ENCODE data around the gene IGSF11. TPM values are rescaled to one million over a fixed set of nuclear protein-coding genes. Genes with fewer than 3 reads are reported as not detected.
"Not testable (repeated sequence)": the region's sequence is repeated elsewhere in the genome, so short reads cannot be mapped to it uniquely, and the experiment has no call there.

The IGSF11 gene
- 1 to 10 TPM in 1 of 3 donors, under 1 TPM in 2; 0.06 to 1.2 (median 0.11) TPM for polyA plus RNA-seq

GRCh38 chr3:119034256-119035013 lies at the start of gene IGSF11:
Gene IGSF11, minus strand, starts transcription at chr3:119034846. Its CDS starts 264 bp downstream, at chr3:119034582.
- whole genome bisulfite sequencing, 3 donors = 1% methylated on average over 70 to 80 of the region's 80 CpGs
- H3K27ac ChIP-seq (ENCODE audit: low read depth, low read length) = no peak within 1 kb of the TSS

GRCh38 chr3:119080364-119080763 lies 45.7 kb upstream of the IGSF11 start:
- H3K27ac ChIP-seq (ENCODE audit: low read depth, low read length) = no peak overlapping the region
- WGBS, 3 donors = 69 to 90% (median 90%) methylated on average over 1 of the region's 1 CpG

- 92 to 97% (median 93%) methylated on average over 35 to 36 of the region's 36 CpGs for WGBS, 3 donors
- no peak overlapping the region for H3K27ac ChIP-seq (ENCODE audit: low read depth, low read length)
Observed at GRCh38 chr3:119073258-119074001, 38.8 kb upstream of the IGSF11 start.

- whole genome bisulfite sequencing, 3 donors = 91 to 96% (median 95%) methylated on average over 15 of the region's 15 CpGs
- not testable (repeated sequence) for H3K27ac ChIP-seq (ENCODE audit: low read depth, low read length)
Observed at GRCh38 chr3:119072451-119072850, 37.8 kb upstream of the IGSF11 start.

- H3K27ac ChIP-seq (ENCODE audit: low read depth, low read length) = no peak overlapping the region
- 64 to 71% (median 68%) methylated on average over 3 of the region's 3 CpGs for WGBS, 3 donors
Observed at GRCh38 chr3:119069725-119070124, 35.1 kb upstream of the IGSF11 start.

- no peak overlapping the region for H3K27ac ChIP-seq (ENCODE audit: low read depth, low read length)
- 41 to 77% (median 52%) methylated on average over 1 of the region's 1 CpG for WGBS, 3 donors
Observed at GRCh38 chr3:119063471-119063870, 28.8 kb upstream of the IGSF11 start.

- WGBS, 3 donors = 72 to 79% (median 76%) methylated on average over 2 of the region's 2 CpGs
- H3K27ac ChIP-seq (ENCODE audit: low read depth, low read length) = no peak overlapping the region
Observed at GRCh38 chr3:119062892-119063291, 28.2 kb upstream of the IGSF11 start.

- 71 to 85% (median 84%) methylated on average over 2 of the region's 2 CpGs for WGBS, 3 donors
- no peak overlapping the region for H3K27ac ChIP-seq (ENCODE audit: low read depth, low read length)
Observed at GRCh38 chr3:119044593-119044992, 9.9 kb upstream of the IGSF11 start.

- WGBS, 3 donors = 42 to 85% (median 84%) methylated on average over 2 of the region's 2 CpGs
- no peak overlapping the region for H3K27ac ChIP-seq (ENCODE audit: low read depth, low read length)
Observed at GRCh38 chr3:119042162-119042561, 7.5 kb upstream of the IGSF11 start.

- no peak overlapping the region for H3K27ac ChIP-seq (ENCODE audit: low read depth, low read length)
- 1% methylated on average over 14 to 18 of the region's 18 CpGs for WGBS, 3 donors
Observed at GRCh38 chr3:119035014-119035346, 334 bp upstream of the IGSF11 start.

- WGBS, 3 donors = 47 to 55% (median 52%) methylated on average over 14 of the region's 14 CpGs
- H3K27ac ChIP-seq (ENCODE audit: low read depth, low read length) = no peak overlapping the region
Observed at GRCh38 chr3:119033393-119034255, 1.0 kb downstream of the IGSF11 start.

GRCh38 chr3:119025171-119025795 lies 9.4 kb downstream of the IGSF11 start:
- no peak overlapping the region for H3K27ac ChIP-seq (ENCODE audit: low read depth, low read length)
- WGBS, 3 donors = 82 to 92% (median 87%) methylated on average over 3 of the region's 3 CpGs

GRCh38 chr3:119019767-119020518 lies 14.7 kb downstream of the IGSF11 start:
- 45 to 53% (median 52%) methylated on average over 4 of the region's 4 CpGs for WGBS, 3 donors
- no peak overlapping the region for H3K27ac ChIP-seq (ENCODE audit: low read depth, low read length)

- WGBS, 3 donors = 92 to 100% (median 96%) methylated on average over 1 of the region's 1 CpG
- H3K27ac ChIP-seq (ENCODE audit: low read depth, low read length) = no peak overlapping the region
Observed at GRCh38 chr3:119018690-119019463, 15.8 kb downstream of the IGSF11 start.

- 41 to 80% (median 66%) methylated on average over 2 of the region's 2 CpGs for WGBS, 3 donors
- no peak overlapping the region for H3K27ac ChIP-seq (ENCODE audit: low read depth, low read length)
Observed at GRCh38 chr3:119015942-119016341, 18.7 kb downstream of the IGSF11 start.

GRCh38 chr3:119013951-119014350 lies 20.7 kb downstream of the IGSF11 start:
- 42 to 67% (median 47%) methylated on average over 3 of the region's 3 CpGs for WGBS, 3 donors
- H3K27ac ChIP-seq (ENCODE audit: low read depth, low read length) = no peak overlapping the region

- no peak overlapping the region for H3K27ac ChIP-seq (ENCODE audit: low read depth, low read length)
- 89 to 100% (median 98%) methylated on average over 1 of the region's 1 CpG for WGBS, 3 donors
Observed at GRCh38 chr3:119011528-119011927, 23.1 kb downstream of the IGSF11 start.

Measured in adipose tissue (tissue), 3 donors.